T-helper 1 cell treated with Interleukin-12 subunit alpha and Interleukin-12 subunit beta and Interleukin-4 antibody, amounts not matched to agents 30 μg/mL and 1 μg/mL, for 36 hours (primary cell): ENCODE data around the gene ZNF609.
A peak's percentile ranks its signal among the peaks of the same experiment; 100 is the strongest.
"Not testable (repeated sequence)": the region's sequence is repeated elsewhere in the genome, so short reads cannot be mapped to it uniquely, and the experiment has no call there.

Source experiments
- H3K27ac Mint-ChIP-seq: one replicate; pipeline ENCODE4 v1.8.0; 2021; ENCODE audit warnings: mild to moderate bottlenecking, mixed read lengths
- H3K27me3 Mint-ChIP-seq: one replicate; pipeline ENCODE4 v1.8.0; 2021; ENCODE audit warnings: low read depth, mixed read lengths
- H3K36me3 Mint-ChIP-seq: one replicate; pipeline ENCODE4 v1.8.0; 2021; ENCODE audit warnings: low read depth, mixed read lengths
- H3K4me1 Mint-ChIP-seq: one replicate; pipeline ENCODE4 v1.8.0; 2021; ENCODE audit warnings: low read depth, mixed read lengths
- H3K4me3 Mint-ChIP-seq: one replicate; pipeline ENCODE4 v1.8.0; 2021; ENCODE audit warnings: mild to moderate bottlenecking, moderate library complexity, mixed read lengths
- H3K9me3 Mint-ChIP-seq: one replicate; pipeline ENCODE4 v1.8.0; 2021; ENCODE audit warnings: mixed read lengths

The ZNF609 gene

DNA sequence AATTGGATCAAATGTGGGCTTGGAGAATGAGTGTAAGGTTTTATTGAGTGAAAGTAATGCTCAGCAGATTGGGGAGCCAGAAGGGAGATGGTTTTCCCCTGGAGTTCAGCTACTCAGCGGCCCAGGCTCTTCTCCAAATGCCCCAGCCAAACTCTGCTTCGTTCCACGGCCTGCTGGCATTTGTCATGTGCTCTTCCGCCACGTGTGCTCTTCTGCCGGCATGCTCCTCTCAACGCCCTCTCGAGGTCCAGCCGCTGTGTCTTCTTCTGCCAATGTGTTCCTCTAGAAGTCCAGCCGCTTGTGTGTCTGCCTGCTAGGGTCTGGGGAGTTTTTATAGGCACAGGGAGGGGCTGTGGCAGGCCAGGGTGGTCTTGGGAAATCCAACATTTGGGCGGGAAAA lies 158.2 kb downstream of the ZNF609 start:
- Mint-ChIP-seq H3K27me3 (no peaks in the 10 kb centered on the region), H3K27ac (no peak overlapping the region), H3K4me1 (peaks cover 60% of the 10 kb centered on the region), H3K9me3 (no peaks in the 10 kb centered on the region), H3K36me3 (peaks cover 5% of the 10 kb centered on the region), H3K4me3 (no peak overlapping the region)

DNA sequence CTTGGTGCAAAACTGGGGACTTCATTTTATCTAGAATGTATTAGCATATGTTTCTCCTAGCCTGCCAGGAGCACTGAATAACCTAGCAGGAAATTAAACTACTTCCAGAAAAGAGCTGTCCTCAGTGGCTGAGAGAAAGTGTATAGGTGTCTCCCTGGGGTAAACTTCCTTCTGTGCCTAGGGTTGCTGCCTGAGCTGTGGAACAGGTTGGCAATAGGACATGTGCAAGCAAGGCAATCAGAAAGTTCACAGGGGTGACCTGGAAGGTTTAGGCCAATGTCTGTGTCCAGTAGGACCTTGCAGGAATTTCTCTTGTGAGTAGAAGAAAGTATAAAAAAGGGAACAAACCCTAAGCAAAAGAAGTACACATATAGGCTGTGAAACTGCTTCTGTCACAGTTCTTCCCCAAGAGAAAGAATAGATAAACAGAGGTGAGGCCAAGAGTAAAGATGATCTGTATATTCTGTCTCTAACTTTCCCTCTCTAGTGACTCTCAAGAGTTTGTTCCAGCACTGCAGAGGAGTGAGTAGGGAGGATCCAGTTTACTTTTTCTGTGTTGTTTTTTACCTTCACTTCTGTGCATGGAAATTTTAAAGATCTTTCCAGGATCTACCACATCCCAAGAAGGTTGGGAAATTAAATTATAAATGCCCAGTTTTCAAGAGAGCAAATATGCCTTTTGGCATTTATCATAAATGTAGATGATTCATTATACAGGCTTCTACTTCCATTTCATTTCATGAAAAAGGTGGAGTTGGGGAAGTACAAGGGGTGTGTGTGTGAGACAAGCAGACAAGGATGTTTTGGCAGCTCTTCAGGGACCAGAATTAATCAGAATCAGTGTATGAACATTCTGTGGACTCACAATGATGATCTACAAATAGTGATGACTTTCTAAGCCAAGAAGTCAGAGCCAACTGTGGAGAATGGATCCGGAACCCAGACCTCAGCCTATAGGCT lies 159.8 kb downstream of the ZNF609 start:
- Mint-ChIP-seq H3K4me1 (peaks cover 75% of the 10 kb centered on the region), H3K4me3 (no peak overlapping the region), H3K27me3 (no peaks in the 10 kb centered on the region), H3K9me3 (no peaks in the 10 kb centered on the region), H3K36me3 (peaks cover 12% of the 10 kb centered on the region), H3K27ac (peak overlapping the region; percentile 21)

GRCh38 chr15:64621056-64621455 lies 160.7 kb downstream of the ZNF609 start:
- no peaks in the 10 kb centered on the region for H3K9me3 Mint-ChIP-seq
- peaks cover 12% of the 10 kb centered on the region for H3K36me3 Mint-ChIP-seq
- H3K4me1 Mint-ChIP-seq, result peaks cover 69% of the 10 kb centered on the region
- no peaks in the 10 kb centered on the region for H3K27me3 Mint-ChIP-seq
- H3K4me3 Mint-ChIP-seq, result no peak overlapping the region
- peak overlapping the region; percentile 21 for H3K27ac Mint-ChIP-seq

- Mint-ChIP-seq H3K4me1 (peaks cover 75% of the 10 kb centered on the region), H3K27ac (peak overlapping the region; percentile 94), H3K27me3 (no peaks in the 10 kb centered on the region), H3K4me3 (peak overlapping the region; percentile 74), H3K36me3 (peaks cover 18% of the 10 kb centered on the region), H3K9me3 (no peaks in the 10 kb centered on the region)
Measured at GRCh38 chr15:64622410-64623260, 162.3 kb downstream of the ZNF609 start.

GRCh38 chr15:64623347-64623996 lies 163.1 kb downstream of the ZNF609 start:
- no peaks in the 10 kb centered on the region for H3K27me3 Mint-ChIP-seq
- H3K4me1 Mint-ChIP-seq, result peaks cover 71% of the 10 kb centered on the region
- peak overlapping the region; percentile 74 for H3K4me3 Mint-ChIP-seq
- peaks cover 18% of the 10 kb centered on the region for H3K36me3 Mint-ChIP-seq
- H3K27ac Mint-ChIP-seq, result peak overlapping the region; percentile 94
- no peaks in the 10 kb centered on the region for H3K9me3 Mint-ChIP-seq

GRCh38 chr15:64624242-64624641 lies 163.9 kb downstream of the ZNF609 start:
- Mint-ChIP-seq H3K4me3 (peak overlapping the region; percentile 48), H3K4me1 (peaks cover 68% of the 10 kb centered on the region), H3K27ac (peak overlapping the region; percentile 57), H3K36me3 (peaks cover 22% of the 10 kb centered on the region), H3K9me3 (no peaks in the 10 kb centered on the region), H3K27me3 (no peaks in the 10 kb centered on the region)

- Mint-ChIP-seq H3K4me1 (peaks cover 44% of the 10 kb centered on the region), H3K27me3 (no peaks in the 10 kb centered on the region), H3K27ac (no peak overlapping the region), H3K9me3 (no peaks in the 10 kb centered on the region), H3K36me3 (peaks cover 16% of the 10 kb centered on the region), H3K4me3 (no peak overlapping the region)
Measured at GRCh38 chr15:64629063-64629462, 168.7 kb downstream of the ZNF609 start.

GRCh38 chr15:64630396-64631107 lies 170.2 kb downstream of the ZNF609 start:
- Mint-ChIP-seq H3K27ac (no peak overlapping the region), H3K9me3 (no peaks in the 10 kb centered on the region), H3K27me3 (no peaks in the 10 kb centered on the region), H3K36me3 (peaks cover 14% of the 10 kb centered on the region), H3K4me1 (peaks cover 47% of the 10 kb centered on the region), H3K4me3 (no peak overlapping the region)

DNA sequence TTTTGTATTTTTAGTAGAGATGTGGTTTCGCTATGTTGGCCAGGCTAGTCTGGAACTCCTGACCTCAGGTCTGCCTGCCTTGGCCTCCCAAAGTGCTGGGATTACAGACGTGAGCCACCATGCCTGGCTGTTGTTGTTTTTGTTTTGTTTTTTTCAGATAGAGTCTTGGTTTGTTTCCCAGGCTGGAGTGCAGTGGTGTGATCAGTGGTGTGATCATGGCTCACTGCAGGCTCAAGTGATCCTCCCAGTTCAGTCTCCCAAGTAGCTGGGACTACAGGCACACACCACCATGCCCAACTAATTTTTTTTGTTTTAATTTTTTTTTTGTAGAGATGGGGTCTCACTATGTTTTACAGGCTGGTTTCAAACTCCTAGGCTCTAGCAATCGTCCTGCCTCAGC lies 172.3 kb downstream of the ZNF609 start:
- not testable (repeated sequence) for H3K9me3 Mint-ChIP-seq, H3K27me3 Mint-ChIP-seq, H3K4me3 Mint-ChIP-seq, H3K27ac Mint-ChIP-seq
- H3K36me3 Mint-ChIP-seq, result peaks cover 17% of the 10 kb centered on the region
- peaks cover 41% of the 10 kb centered on the region for H3K4me1 Mint-ChIP-seq

- Mint-ChIP-seq H3K27me3 (no peaks in the 10 kb centered on the region), H3K4me1 (peaks cover 41% of the 10 kb centered on the region), H3K4me3 (no peak overlapping the region)
Measured at GRCh38 chr15:64633332-64633731, 173.0 kb downstream of the ZNF609 start.

GRCh38 chr15:64634027-64634426 lies 173.6 kb downstream of the ZNF609 start:
- H3K27me3 Mint-ChIP-seq, result no peaks in the 10 kb centered on the region
- H3K4me3 Mint-ChIP-seq, result peak overlapping the region; percentile 61
- H3K27ac Mint-ChIP-seq, result peak overlapping the region; percentile 80
- peaks cover 39% of the 10 kb centered on the region for H3K4me1 Mint-ChIP-seq
- peaks cover 5% of the 10 kb centered on the region for H3K9me3 Mint-ChIP-seq
- peaks cover 19% of the 10 kb centered on the region for H3K36me3 Mint-ChIP-seq

More at GRCh38 chr15:64633332-64633731, 173.0 kb downstream of the ZNF609 start:
- Mint-ChIP-seq H3K9me3 (peaks cover 5% of the 10 kb centered on the region), H3K36me3 (peaks cover 21% of the 10 kb centered on the region), H3K27ac (no peak overlapping the region)

DNA sequence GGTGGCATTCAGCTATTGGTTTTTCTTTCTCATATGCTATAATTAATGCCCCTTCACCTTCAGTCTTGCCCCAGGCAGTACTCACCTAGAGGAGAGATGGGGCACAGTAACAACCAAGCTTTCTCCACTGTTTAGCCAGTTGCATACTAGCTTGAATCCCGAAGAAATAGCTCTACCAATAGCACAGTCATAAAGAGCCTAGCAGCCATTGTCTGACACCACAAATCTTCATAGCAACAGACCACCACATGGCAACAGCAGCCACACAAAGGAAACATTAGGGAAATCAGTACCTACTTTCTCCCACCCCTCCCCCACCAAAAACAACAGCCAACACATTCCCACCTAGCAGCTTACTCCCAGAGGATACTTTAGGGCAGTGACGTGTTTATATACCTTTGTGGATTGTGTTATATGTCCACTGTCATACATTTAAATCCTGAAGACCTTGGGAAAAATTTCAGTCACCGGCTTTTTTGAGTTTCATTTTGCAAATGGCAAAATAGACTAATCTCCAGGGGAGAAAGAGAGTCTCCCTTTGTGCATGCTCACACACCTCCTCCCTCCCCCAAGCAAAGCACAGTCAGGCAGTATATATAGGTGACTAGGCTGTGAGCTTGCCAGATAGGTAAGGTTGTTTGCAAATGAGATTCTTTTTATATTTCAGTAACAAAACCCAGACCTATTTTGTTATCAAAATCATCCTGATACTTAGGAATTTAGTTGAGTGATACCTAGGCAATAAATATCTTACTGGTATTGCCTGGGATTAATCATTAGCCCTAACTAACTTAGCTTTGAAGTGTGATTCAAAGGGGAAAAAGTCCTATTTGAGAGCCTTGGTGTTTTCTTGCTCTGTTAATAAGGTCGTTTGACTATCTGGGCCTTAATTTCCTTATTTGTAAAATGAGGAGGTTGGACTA lies 174.5 kb downstream of the ZNF609 start:
- H3K27ac Mint-ChIP-seq, result peak overlapping the region; percentile 80
- H3K27me3 Mint-ChIP-seq, result no peaks in the 10 kb centered on the region
- H3K4me1 Mint-ChIP-seq, result peaks cover 39% of the 10 kb centered on the region
- peaks cover 18% of the 10 kb centered on the region for H3K36me3 Mint-ChIP-seq
- peaks cover 5% of the 10 kb centered on the region for H3K9me3 Mint-ChIP-seq
- H3K4me3 Mint-ChIP-seq, result peak overlapping the region; percentile 61
